Ishikawa (cell line): ENCODE measurements around the gene TMEM17.
A peak's percentile ranks its signal among the peaks of the same experiment; 100 is the strongest.

Source experiments
- CEBPB ChIP-seq: IDR thresholded peaks from 2 replicates; pipeline ENCODE4 v1.6.1; 2012
- CREB1 ChIP-seq: IDR thresholded peaks from 2 replicates; pipeline ENCODE4 v1.6.1; 2012; ENCODE audit warnings: low read depth
- EGR1 ChIP-seq: IDR thresholded peaks from 2 replicates; pipeline ENCODE4 v1.6.1; 2012
- EP300 ChIP-seq: IDR thresholded peaks from 2 replicates; pipeline ENCODE4 v1.6.1; 2012; ENCODE audit warnings: borderline replicate concordance
- FOXM1 ChIP-seq: IDR thresholded peaks from 2 replicates; pipeline ENCODE4 v1.6.1; 2012; ENCODE audit warnings: low read depth, borderline replicate concordance
- NFIC ChIP-seq: IDR thresholded peaks from 2 replicates; pipeline ENCODE4 v1.6.1; 2012
- RAD21 ChIP-seq: IDR thresholded peaks from 2 replicates; pipeline ENCODE4 v1.6.1; 2012; ENCODE audit warnings: low read depth
- REST ChIP-seq: IDR thresholded peaks from 2 replicates; pipeline ENCODE4 v1.6.1; 2012; ENCODE audit warnings: low read depth, mild to moderate bottlenecking
- TAF1 ChIP-seq: IDR thresholded peaks from 2 replicates; pipeline ENCODE4 v1.6.1; 2012; ENCODE audit warnings: low read depth, mild to moderate bottlenecking
- TCF12 ChIP-seq: IDR thresholded peaks from 2 replicates; pipeline ENCODE4 v1.6.1; 2012; ENCODE audit warnings: low read depth
- TEAD4 ChIP-seq: IDR thresholded peaks from 2 replicates; pipeline ENCODE4 v1.6.1; 2012
- USF1 ChIP-seq: IDR thresholded peaks from 2 replicates; pipeline ENCODE4 v1.6.1; 2012
- YY1 ChIP-seq: IDR thresholded peaks from 2 replicates; pipeline ENCODE4 v1.6.1; 2012; ENCODE audit warnings: low read depth
- ZBTB7A ChIP-seq: IDR thresholded peaks from 2 replicates; pipeline ENCODE4 v1.6.1; 2012; ENCODE audit warnings: low read depth
- TF ChIP-seq, protein P1 (sequence below): IDR thresholded peaks from 2 replicates; pipeline ENCODE4 v1.6.1; 2012

TMEM17 gene

GRCh38 chr2:62505750-62506420, at the start of gene TMEM17:
Gene TMEM17 (minus strand): TSS chr2:62506195. CDS start chr2:62506129, 66 bp downstream.
- TF ChIP-seq CEBPB (no peak), TAF1 (peak; percentile 62), EGR1 (peak; percentile 9; the same call in 1 of the 2 replicates), TEAD4 (no peak), USF1 (no peak), ZBTB7A (0 out of 2 replicates have a peak, but pooled peaks have one; percentile 21), TCF12 (peak; percentile 36; the same call in 1 of the 2 replicates), EP300 (0 out of 2 replicates have a peak, but pooled peaks have one; percentile 11), REST (no peak), RAD21 (no peak), FOXM1 (no peak), NFIC (no peak), YY1 (peak; percentile 99), CREB1 (no peak)
- TF ChIP-seq, protein P1, sequence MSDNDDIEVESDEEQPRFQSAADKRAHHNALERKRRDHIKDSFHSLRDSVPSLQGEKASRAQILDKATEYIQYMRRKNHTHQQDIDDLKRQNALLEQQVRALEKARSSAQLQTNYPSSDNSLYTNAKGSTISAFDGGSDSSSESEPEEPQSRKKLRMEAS = peak; percentile 69

DNA sequence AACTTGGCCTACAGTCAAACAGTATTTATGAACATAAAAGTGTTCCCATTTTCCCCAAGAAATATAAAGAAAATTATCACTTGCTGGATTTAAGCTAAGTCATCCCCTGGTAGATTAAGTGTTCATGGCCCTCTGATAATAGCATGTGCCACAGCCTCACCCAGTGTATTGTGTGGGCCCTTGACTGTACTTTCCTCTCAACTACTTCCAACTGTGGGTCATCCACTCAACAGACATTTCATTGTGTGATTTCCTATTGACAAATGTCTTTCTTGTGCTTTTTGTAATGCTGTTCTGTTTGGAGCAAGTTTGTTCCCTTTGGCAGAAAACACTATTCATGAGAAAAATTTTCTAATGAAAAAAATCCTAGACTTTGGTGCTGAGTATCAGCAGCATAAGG, 48.4 kb upstream of the TMEM17 start:
- no peak for TF ChIP-seq RAD21
- TF ChIP-seq REST = no peak
- no peak for TF ChIP-seq TCF12
- no peak for TF ChIP-seq EGR1
- TF ChIP-seq CEBPB = no peak
- no peak for TF ChIP-seq ZBTB7A
- TF ChIP-seq USF1 = no peak

DNA sequence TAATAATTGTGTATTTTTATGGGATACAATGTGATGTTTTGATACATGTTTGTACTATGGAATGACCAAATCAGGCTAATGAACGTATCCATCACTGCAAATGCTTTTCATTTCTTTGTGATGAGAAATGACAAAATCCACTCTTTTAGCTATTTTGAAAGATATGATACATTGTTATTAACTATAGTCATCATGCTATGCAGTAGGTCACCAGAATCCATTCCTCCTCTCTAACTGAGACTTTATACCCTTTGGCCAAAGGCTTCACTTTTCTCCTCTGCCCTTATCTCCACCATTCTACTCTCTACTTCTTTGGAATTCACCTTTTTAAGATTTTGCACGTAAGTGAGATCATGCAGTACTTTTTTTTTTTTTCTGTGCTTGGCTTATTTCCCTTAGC, 44.5 kb upstream of the TMEM17 start:
- TF ChIP-seq TAF1 (no peak), FOXM1 (no peak), USF1 (no peak), CREB1 (no peak), ZBTB7A (no peak), TEAD4 (no peak), YY1 (no peak), CEBPB (no peak), RAD21 (no peak), EP300 (no peak), TCF12 (no peak), REST (no peak), EGR1 (no peak), NFIC (no peak)
- TF ChIP-seq, protein P1 = no peak

DNA sequence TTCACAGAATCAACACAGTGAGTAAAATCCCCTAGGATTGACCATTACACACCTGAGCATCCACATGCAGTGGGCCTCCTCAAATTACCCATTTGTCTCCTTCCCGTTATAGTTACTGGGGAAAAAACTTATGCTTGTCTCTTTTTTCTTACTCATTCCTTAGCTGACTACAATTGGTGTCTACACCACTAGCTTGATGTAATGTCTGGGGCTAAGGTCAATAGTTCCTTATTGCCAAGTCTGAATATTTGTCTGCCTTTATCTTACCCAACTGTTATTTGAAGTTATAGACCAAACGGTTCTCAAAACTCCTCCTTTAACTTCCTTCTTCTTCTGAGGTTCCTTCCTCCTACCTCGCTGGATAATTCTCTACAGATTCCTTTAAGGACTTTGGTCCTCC, 41.9 kb upstream of the TMEM17 start:
- TF ChIP-seq EGR1 (no peak), FOXM1 (no peak), USF1 (no peak), ZBTB7A (no peak)
